ENCODE measurements around the gene KIRREL2.
A peak's percentile ranks its signal among the peaks of the same experiment; 100 is the strongest.

KIRREL2 gene

DNA sequence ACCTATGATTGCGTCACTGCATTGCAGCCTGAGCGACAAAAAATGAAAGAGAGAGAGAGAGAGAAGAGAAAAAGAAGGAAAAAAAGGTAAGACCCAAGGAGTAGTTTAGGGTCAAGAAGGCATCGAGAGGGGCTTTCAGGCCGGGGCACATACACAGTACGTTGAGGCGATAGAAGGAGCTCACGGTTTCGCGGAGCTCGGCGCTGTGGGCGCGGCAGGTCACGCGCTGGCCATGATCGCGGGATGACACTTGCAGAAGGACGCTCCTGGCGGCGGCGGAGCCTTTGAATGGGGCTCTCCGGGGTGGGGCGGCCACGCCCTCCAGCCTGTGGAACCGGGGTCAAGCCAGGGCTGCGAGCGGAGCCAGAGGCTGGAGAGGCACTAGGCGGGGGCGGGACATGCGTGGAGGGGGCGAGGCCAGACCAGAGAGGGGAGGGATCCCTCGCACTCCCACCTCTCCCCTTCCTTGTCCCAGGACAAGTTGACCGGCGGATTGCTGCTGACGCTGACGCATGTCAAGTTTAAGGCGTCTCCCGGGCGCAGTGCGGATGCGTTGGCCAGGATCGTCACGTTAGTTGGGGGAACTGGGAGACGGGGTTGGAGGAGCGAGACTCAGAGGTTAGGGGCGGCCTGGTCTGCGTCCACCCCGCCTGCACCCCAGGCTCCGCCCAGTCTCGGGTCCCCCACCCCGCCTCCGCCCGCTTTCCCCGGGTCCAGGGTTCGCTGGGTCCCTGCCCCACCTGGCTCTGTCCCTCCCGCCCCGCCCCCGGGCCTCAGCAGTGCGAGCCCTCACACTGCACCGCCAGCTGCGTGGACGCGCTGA is 11.3 kb upstream of the KIRREL2 start:
- no peak for DNase-seq

DNA sequence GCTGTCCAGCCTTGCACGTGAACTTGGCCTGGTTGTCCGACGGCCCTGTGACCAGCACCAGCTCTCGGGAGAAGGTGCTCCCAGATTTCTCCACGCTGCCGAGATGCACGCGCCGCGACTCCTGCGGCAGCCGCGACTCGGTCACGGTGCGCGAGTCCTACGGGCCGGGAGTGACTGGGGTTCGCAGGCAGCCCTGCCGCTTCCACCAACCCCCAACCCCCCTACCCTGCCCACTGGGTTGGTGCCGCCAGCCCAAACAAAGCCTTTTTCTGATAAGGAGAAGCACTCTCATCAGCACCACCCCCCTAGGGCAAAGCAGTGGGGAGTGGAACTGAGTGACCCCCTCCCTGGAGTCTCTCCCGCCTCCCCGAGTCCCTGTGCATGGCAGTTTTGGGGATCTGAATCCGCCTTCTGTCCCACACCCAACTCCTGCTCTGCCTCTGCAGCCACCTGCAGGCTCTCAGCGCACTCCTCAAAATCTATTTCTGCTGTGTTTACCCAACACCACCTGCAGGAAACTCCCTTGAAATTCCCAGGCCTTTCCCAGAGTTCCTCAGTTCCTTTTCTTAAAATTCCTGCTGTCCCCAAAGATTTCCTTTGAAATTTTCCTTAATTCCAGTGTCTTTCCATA is 10.6 kb upstream of the KIRREL2 start:
- DNase-seq, result no peak

DNA sequence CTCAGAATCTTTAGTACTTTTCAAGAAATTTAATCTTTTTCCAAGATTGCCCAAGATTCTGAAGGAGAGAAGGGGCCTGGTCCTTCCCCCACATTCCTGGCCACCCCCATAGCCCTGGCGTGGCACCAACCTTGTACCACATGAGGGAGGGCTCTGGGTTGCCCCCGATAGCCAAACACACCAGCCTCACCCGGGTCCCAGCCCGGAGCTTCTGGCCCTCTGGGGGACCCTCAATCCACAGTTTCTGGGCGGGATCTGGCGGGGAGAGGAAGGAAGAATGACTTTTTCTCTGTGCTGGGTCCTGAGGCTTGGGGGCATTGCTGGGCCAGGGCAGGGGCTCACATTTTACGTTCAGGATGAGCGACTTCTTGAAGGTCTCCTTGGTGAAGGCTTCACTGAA is 8.8 kb upstream of the KIRREL2 start:
- DNase-seq, result no peak

DNA sequence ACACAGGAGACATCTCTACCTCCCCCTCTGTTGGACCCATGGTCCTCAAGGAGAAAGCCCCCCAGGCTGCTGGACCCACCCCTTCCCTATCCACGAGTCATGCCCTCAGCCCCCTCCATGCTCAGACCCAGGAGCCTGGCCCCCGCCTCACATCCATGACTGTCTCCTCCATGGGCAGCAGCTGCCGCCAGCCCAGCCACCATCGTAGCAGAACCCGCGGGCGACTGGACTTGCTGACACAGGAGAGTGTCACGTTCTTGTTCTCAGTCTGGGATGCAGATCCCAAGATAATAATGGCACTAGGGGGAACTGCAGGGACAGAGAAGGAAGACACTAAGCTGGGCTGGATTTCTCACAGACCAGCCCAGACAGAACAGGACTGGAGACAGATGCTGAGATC is 8.2 kb upstream of the KIRREL2 start:
- DNase-seq, result no peak

GRCh38 chr19:35848919-35849505 is 7.7 kb upstream of the KIRREL2 start:
- DNase-seq, result no peak

DNA sequence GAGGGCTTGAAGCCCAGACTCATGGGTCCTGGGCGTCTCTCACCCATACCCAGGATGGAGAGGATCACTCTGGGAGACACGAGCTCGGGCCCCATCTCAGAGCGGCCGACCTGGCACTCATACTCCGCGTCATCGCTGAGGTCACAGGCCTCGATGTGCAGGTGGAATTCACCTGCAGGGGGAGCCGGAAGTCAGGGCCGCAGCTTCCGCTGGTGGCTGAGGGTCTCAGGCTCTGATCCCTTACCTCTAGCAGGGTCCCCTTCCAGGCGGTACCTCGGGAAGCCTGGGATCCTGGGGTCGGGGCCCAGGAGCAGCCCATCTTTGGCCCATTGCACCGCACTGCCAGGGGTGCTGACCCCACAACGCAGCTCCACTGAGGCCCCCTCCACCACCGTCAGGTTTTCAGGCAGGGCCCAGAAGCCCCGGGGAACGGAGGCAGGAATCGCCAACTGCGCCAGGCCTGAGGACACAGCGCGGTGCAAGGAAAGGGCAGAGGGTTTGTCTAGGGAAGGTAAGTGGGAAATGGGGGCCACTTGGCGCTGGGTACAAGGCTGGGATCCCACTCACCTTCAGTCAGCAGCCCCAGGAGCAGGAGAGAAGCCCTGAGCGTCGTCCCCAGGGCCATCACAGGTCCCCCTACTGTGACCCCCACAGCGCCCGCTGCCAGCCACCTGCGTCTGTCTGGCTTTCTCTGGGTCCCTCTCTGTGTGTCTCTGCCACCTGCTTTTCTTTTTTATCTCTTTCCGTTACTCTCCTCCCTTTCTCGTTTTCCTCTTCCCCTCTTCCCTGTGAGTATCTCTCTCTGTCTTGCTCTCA is 5.3 kb upstream of the KIRREL2 start:
- no peak for DNase-seq

DNA sequence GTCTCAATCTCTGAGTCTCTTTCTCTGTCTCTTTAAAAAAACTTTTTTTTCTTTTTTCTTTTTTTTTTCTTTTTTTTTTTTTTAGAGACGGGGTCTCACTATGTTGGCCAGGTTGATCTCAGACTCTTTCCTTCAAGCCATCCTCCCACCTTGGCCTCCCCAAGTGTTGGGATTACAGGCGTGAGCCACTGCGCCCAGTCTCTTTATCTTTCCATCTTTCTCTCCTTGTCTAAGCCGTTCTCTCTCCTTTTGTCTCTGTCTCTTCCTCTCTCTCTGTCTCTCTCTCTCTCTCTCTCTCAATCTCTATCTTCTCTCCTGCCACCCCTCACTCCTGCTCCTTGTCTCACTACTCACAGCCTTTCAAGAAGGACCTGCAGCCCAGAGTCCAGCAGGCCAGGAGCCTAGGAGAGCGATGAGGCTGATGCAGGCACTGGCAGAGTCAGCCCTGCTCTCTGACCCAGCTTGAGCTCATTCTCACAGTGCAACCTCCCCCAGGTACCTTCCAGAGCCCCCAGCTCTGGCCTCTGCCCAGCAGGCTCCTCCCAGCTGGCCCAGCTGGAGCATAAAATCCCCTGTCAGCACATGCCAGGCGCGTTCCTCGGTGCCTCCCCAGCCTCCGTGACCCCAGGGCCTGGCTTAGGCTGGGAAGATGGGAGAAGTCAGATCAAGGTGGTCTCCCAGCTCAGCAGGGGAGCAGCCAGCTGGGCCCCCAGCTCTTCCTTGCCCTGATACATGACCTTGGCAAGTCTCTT is 4.5 kb upstream of the KIRREL2 start, which contains the start of gene NPHS1:
TSS of gene NPHS1 (minus strand) at position 476 of the 752 bp plus-strand sequence. CDS start 667 bp downstream, outside the sequence.
- no peak for DNase-seq

DNA sequence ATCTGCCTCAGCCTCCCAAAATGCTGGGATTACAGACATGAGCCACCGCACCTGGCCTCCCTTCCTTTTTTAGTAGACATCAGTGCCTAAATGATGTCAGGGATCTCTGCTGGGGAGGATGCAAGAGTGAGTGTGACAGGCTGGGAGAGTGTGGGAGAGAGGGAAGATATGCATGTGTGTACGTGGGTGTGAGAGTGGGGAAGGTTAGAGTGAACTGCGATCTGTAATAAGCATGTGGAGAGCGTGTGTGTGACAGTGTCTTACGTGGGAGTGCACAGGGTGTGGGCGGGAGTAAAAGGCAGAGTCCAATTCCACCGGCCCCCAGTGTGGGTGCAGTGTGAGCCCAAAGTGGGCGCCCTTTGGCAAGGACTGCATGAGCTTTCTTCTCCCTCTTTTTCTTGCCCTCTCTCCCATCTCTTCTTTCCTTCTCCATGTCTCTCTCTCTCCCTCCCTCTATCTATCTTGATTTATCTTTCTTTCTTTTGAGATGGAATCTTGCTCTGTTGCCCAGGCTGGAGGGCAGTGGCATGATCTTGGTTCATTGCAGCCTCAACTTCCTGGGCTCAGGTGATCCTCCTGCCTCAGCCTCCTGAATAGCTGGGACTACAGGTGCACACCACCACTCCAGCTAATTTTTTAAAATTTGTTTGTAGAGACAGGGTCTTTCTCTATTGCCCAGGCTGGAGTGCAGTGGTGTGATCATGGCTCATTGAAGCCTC is 3.5 kb upstream of the KIRREL2 start:
- no peak for DNase-seq

- DNase-seq, result no peak
Measured at GRCh38 chr19:35858311-35858710, 1.6 kb downstream of the KIRREL2 start.

DNA sequence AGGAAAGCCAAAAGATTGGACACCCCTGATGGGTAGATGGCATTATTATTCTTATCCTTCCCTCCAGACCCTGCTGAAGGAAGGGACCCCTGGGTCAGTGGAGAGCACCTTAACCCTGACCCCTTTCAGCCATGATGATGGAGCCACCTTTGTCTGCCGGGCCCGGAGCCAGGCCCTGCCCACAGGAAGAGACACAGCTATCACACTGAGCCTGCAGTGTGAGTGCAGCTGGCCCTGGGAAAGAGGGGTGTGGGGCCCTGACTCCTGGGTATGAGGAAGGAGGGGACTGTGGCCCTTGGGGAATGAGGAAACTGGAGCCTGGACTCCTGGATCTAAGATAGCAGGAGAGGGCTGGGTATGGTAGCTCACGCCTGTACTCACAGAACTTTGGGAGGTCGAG is 2.7 kb downstream of the KIRREL2 start:
- DNase-seq, result no peak

- no peak for DNase-seq
Measured at GRCh38 chr19:35860436-35860817, 3.7 kb downstream of the KIRREL2 start.

DNA sequence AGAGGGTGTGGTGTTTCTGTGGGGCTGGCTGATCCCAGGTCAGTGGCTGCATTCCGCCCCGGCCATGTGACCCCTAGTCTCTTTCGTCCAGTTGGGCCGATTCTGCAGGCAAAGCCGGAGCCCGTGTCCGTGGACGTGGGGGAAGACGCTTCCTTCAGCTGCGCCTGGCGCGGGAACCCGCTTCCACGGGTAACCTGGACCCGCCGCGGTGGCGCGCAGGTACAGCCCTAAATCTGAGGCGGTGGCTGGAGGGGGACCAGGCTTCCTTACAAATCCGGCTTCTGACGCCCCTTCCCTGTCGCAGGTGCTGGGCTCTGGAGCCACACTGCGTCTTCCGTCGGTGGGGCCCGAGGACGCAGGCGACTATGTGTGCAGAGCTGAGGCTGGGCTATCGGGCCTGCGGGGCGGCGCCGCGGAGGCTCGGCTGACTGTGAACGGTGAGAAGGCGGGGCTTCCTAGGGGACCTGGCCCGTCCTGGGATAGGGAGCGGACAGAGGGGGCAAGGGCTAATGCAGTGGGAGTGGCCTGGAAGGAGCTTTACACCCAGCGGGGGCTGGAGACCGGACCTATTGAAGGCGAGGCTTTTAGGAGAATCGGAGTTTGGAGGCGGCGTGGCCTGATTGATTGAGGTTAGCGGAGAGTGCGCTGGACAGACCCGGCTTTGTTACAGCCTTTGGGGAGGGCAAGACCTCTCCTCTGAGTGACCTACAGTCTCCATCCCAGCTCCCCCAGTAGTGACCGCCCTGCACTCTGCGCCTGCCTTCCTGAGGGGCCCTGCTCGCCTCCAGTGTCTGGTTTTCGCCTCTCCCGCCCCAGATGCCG is 4.3 kb downstream of the KIRREL2 start:
- DNase-seq, result no peak

GRCh38 chr19:35861640-35862160 is 5.0 kb downstream of the KIRREL2 start:
- no peak for DNase-seq

GRCh38 chr19:35862528-35862927 is 5.8 kb downstream of the KIRREL2 start:
- no peak for DNase-seq

GRCh38 chr19:35863018-35863417 is 6.3 kb downstream of the KIRREL2 start:
- DNase-seq, result no peak

GRCh38 chr19:35868172-35868822 is 11.6 kb downstream of the KIRREL2 start, which contains the start of gene APLP1:
Gene APLP1 (plus strand): TSS chr19:35868574. CDS start chr19:35868637, 63 bp downstream.
- DNase-seq, result peak; percentile 54

- DNase-seq, result no peak
Measured at GRCh38 chr19:35868823-35869326, 12.2 kb downstream of the KIRREL2 start.

GRCh38 chr19:35869327-35870123 is 12.8 kb downstream of the KIRREL2 start:
- DNase-seq, result peak; percentile 71
